8988T (cell line): Measurements from ENCODE around the gene SULT2B1.
"Not testable (repeated sequence)": the region's sequence is repeated elsewhere in the genome, so short reads cannot be mapped to it uniquely, and the experiment has no call there.

Experiments
- DNase-seq: peaks from one replicate; pipeline ENCODE4 v3.0.0; 2011

Gene SULT2B1

GRCh38 chr19:48551437-48552302, at the start of gene SULT2B1:
Gene SULT2B1 (plus strand): TSS chr19:48552172. CDS start chr19:48552253, 81 bp downstream.
- no peak for DNase-seq

- no peak for DNase-seq
Measured at GRCh38 chr19:48502350-48503018, 49.5 kb upstream of the SULT2B1 start.

GRCh38 chr19:48506138-48506733, 45.7 kb upstream of the SULT2B1 start:
- DNase-seq = peak; percentile 53

GRCh38 chr19:48507911-48508439, 44.0 kb upstream of the SULT2B1 start:
- no peak for DNase-seq

GRCh38 chr19:48508729-48509411, 43.1 kb upstream of the SULT2B1 start:
- peak; percentile 4 for DNase-seq

GRCh38 chr19:48509467-48510194, 42.3 kb upstream of the SULT2B1 start:
- peak; percentile 20 for DNase-seq

GRCh38 chr19:48510421-48511268, 41.3 kb upstream of the SULT2B1 start:
- peak; percentile 31 for DNase-seq

GRCh38 chr19:48511321-48511731, 40.6 kb upstream of the SULT2B1 start:
- peak; percentile 18 for DNase-seq

- no peak for DNase-seq
Measured at GRCh38 chr19:48511800-48512503, 40.0 kb upstream of the SULT2B1 start, which contains the start of gene LMTK3. Gene LMTK3 (minus strand): TSS chr19:48511835. CDS start chr19:48511576, 259 bp downstream.

GRCh38 chr19:48512504-48513288, 39.3 kb upstream of the SULT2B1 start:
- DNase-seq = no peak

- peak; percentile 83 for DNase-seq
Measured at GRCh38 chr19:48513289-48514122, 38.5 kb upstream of the SULT2B1 start.

GRCh38 chr19:48514123-48514458, 37.9 kb upstream of the SULT2B1 start:
- DNase-seq = no peak

- no peak for DNase-seq
Measured at GRCh38 chr19:48516536-48516935, 35.4 kb upstream of the SULT2B1 start.

- DNase-seq = no peak
Measured at GRCh38 chr19:48518207-48518606, 33.8 kb upstream of the SULT2B1 start.

GRCh38 chr19:48519426-48519825, 32.5 kb upstream of the SULT2B1 start:
- not testable (repeated sequence) for DNase-seq

- DNase-seq = no peak
Measured at GRCh38 chr19:48520134-48520533, 31.8 kb upstream of the SULT2B1 start.

GRCh38 chr19:48524221-48524620, 27.8 kb upstream of the SULT2B1 start:
- DNase-seq = no peak

GRCh38 chr19:48524732-48525131, 27.2 kb upstream of the SULT2B1 start:
- DNase-seq = no peak

- no peak for DNase-seq
Measured at GRCh38 chr19:48529156-48529555, 22.8 kb upstream of the SULT2B1 start.
